Kidney epithelial cell (primary cell): Measurements from ENCODE around the gene TPRA1. TPM values are rescaled to one million over a fixed set of nuclear protein-coding genes. Genes with fewer than 3 reads are reported as not detected.
"Not testable (repeated sequence)": the region's sequence is repeated elsewhere in the genome, so short reads cannot be mapped to it uniquely, and the experiment has no call there.

Experiments used
- DNase-seq: peaks from one replicate; pipeline ENCODE4 v3.0.0-alpha.2; 2010; ENCODE audit warnings: low read depth
- H3K27me3 ChIP-seq: 2 replicates; pipeline ENCODE4 v1.6.0; 2011; ENCODE audit warnings: low read length; ENCODE audit not compliant: control insufficient read depth, insufficient read depth
- H3K36me3 ChIP-seq: 2 replicates; pipeline ENCODE4 v1.5.1; 2011; ENCODE audit warnings: low read length; ENCODE audit not compliant: control insufficient read depth, insufficient read depth
- H3K4me3 ChIP-seq: 2 replicates; pipeline ENCODE4 v1.5.1; 2011; ENCODE audit warnings: low read depth, mild to moderate bottlenecking, control low read depth, low read length
- total RNA-seq: library from RNA; depleted of rRNA; stranded (reverse); fragments of >200 nt; gene quantifications from 2 replicates; pipeline ENCODE4 v1.2.3, GENCODE V29; 2015
- TF ChIP-seq, protein P1 (sequence below): IDR thresholded peaks from 2 replicates; pipeline ENCODE4 v1.5.1; 2011; ENCODE audit warnings: mild to moderate bottlenecking, moderate library complexity, low read length, control low read depth, inconsistent platforms; ENCODE audit not compliant: insufficient read depth, poor library complexity, severe bottlenecking

Gene TPRA1
- total RNA-seq, 1 donor from 2014 or later: 95.2 TPM

- TF ChIP-seq, protein P1, sequence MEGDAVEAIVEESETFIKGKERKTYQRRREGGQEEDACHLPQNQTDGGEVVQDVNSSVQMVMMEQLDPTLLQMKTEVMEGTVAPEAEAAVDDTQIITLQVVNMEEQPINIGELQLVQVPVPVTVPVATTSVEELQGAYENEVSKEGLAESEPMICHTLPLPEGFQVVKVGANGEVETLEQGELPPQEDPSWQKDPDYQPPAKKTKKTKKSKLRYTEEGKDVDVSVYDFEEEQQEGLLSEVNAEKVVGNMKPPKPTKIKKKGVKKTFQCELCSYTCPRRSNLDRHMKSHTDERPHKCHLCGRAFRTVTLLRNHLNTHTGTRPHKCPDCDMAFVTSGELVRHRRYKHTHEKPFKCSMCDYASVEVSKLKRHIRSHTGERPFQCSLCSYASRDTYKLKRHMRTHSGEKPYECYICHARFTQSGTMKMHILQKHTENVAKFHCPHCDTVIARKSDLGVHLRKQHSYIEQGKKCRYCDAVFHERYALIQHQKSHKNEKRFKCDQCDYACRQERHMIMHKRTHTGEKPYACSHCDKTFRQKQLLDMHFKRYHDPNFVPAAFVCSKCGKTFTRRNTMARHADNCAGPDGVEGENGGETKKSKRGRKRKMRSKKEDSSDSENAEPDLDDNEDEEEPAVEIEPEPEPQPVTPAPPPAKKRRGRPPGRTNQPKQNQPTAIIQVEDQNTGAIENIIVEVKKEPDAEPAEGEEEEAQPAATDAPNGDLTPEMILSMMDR: no peak
- H3K27me3 ChIP-seq: peaks cover 17% of the 10 kb centered on the region
- H3K36me3 ChIP-seq: no peaks in the 10 kb centered on the region
- DNase-seq: no peak
- H3K4me3 ChIP-seq: no peak overlapping the region
These were observed 56.0 kb downstream of the TPRA1 start for GRCh38 chr3:127534564-127534963.

DNA sequence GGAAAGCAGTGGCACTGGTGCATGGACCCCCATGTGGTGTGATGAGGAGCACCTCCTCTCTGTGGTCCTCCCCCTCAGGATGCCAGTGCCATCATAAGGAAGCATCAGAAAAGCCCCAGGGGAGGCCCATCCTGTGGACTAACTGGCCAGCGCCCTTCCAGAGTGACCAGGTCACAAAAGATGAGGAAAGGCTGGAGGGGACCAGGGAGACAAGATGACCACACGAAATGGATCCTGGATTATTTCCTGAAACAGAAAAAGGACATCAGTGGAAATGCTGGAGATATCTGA is 56.4 kb downstream of the TPRA1 start:
- TF ChIP-seq, protein P1: no peak
- Histone ChIP-seq H3K4me3 (no peak overlapping the region), H3K27me3 (peaks cover 15% of the 10 kb centered on the region), H3K36me3 (no peaks in the 10 kb centered on the region)
- DNase-seq: no peak

DNA sequence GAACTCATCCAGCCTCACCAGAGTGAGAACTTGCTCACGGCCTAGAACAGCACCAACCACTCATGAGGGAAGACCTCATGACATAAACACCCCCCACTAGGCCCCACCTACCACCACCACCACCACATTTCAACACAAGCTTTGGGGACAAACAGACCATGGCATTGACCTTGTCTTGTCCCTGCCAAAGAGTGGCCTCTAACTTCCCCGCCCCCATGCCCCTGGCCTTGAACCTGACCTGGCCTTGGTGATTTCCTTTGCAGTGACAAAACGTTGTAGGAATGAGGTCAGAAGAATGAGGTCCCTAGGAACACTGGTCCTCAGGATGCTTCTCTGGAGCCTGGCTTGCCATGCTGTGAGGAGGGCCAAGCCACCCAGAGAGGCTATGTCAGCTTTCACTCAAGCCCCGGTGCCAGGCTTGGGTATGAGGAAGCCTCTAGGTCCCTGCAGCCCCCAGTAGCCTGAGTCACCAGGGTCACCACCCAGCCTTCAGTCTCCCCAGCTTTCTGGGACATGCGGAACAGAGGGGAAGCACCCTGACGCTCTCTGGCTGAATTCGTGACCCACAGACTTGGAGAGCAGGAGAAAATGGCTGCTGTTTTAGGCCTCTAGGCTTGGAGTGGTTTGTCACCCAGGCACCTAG is 57.9 kb downstream of the TPRA1 start:
- TF ChIP-seq, protein P1: no peak
- Histone ChIP-seq H3K4me3 (no peak overlapping the region), H3K36me3 (no peaks in the 10 kb centered on the region), H3K27me3 (peaks cover 11% of the 10 kb centered on the region)
- DNase-seq: no peak

DNA sequence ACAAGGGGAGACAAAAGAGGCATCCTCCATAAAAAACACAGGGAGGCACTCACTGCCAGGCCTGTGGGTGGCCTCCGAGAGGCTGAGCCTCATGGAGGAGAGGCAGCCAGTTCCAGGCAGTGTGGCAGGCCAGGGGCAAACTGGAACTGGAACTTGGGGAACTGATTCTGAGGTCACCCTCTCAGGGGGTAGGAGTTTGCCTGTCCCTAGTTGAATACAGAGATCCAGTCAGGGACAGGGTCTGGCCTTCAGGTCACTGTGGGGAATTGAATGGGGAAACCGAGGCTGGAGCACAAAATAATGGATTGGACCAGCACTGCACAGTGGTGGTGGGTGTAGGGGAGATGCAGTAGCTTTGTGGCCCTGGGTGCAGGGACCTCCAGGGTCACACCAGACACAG is 58.7 kb downstream of the TPRA1 start:
- Histone ChIP-seq H3K4me3 (no peak overlapping the region), H3K36me3 (no peaks in the 10 kb centered on the region), H3K27me3 (peaks cover 9% of the 10 kb centered on the region)
- TF ChIP-seq, protein P1: no peak
- no peak for DNase-seq

DNA sequence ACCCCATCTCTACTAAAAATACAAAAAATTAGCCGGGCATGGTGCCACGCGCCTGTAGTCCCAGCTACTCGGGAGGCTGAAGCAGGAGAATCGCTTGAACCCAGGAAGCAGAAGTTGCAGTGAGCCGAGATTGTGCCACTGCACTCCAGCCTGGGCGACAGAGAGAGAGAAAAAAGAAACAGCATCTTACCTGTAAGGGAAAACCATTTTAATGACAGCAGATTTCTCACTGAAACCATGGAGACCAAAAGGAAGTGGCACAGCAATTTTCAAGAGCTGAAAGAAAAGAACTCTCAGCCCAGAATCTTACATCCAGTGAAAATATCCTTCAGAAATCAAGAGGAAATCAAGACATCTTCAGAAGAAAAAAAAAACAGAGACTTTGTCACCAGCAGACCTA is 59.7 kb downstream of the TPRA1 start:
- not testable (repeated sequence) for DNase-seq, H3K27me3 ChIP-seq, H3K4me3 ChIP-seq, H3K36me3 ChIP-seq

- H3K4me3 ChIP-seq: no peak overlapping the region
- no peak for DNase-seq
- no peaks in the 10 kb centered on the region for H3K36me3 ChIP-seq
- TF ChIP-seq, protein P1: no peak
- H3K27me3 ChIP-seq: peaks cover 8% of the 10 kb centered on the region
These were observed 61.0 kb downstream of the TPRA1 start for GRCh38 chr3:127529346-127530188.
